ENCODE results near the gene SNRNP70.
"Not testable (repeated sequence)": the region's sequence is repeated elsewhere in the genome, so short reads cannot be mapped to it uniquely, and the experiment has no call there.

SNRNP70 gene, protein sequence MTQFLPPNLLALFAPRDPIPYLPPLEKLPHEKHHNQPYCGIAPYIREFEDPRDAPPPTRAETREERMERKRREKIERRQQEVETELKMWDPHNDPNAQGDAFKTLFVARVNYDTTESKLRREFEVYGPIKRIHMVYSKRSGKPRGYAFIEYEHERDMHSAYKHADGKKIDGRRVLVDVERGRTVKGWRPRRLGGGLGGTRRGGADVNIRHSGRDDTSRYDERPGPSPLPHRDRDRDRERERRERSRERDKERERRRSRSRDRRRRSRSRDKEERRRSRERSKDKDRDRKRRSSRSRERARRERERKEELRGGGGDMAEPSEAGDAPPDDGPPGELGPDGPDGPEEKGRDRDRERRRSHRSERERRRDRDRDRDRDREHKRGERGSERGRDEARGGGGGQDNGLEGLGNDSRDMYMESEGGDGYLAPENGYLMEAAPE

DNA sequence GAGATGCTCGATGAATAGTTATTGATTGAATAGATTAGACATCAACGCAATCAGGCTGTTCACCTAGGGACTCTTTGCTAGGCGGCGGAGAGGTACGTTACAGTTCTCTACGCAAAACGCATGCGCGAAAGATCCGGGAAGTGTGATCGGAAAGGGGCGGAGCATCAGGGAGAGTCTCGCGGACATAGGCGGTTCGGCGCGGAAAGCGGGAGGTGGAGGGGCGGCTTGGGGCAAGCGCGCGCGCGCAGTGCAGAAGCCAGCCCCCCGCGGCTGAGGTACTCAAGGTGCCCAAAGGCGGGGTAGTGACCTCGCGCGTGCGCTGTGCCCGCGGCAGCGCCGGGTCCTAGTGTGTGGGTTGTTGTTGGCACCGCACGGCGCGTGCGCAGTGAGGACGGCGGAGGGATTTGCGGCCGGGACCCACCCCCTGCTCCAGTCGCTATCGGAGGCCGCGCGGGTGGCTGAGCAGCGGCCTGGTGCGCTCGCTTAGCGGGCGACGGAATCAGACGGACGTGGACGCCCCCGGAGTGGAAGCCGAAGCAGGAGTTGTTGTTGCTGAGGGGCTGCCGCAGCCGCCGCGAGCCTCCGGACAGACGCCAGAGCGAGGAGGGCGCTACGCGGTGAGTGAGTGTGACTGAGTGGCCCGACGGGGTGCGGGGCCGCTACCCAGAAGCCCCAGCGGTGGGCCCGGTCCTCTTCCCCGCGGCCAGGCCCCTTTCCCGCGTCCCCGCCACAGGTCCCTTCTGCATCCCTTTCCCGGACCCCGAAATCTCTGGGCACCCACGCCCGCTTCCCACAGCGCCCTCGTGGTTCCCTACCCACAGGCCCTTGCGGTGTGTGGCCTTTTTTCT lies at the start of gene SNRNP70:
TSS of gene SNRNP70 (plus strand) at position 432 of the 848 bp plus-strand sequence. CDS start 964 bp downstream, outside the sequence.
- peak; percentile 99 for DNase-seq

DNA sequence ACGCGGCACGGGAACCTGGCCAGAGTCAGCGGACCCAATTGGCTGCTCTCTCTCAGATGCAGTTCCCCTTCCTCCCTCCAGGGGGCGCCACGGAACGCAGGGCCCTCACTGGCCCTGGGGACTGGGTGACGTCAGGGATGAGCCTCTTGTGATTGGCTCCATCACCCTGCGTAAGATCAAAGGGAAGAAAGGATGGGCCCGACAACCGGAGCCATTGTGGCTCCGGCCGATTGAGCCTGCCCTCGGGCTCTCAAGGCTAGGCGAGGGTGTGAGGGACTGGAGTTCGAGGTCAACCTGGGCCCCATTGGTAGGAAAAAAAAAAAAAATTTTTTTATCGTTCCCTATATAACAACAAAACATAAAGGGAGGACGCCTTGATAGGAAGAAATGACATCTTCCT lies 48.4 kb upstream of the SNRNP70 start, which contains the start of gene CGB1:
TSS of gene CGB1 (minus strand) at position 81 of the 400 bp plus-strand sequence. CDS start 184 bp downstream, outside the sequence.
- DNase-seq = not testable (repeated sequence)

DNA sequence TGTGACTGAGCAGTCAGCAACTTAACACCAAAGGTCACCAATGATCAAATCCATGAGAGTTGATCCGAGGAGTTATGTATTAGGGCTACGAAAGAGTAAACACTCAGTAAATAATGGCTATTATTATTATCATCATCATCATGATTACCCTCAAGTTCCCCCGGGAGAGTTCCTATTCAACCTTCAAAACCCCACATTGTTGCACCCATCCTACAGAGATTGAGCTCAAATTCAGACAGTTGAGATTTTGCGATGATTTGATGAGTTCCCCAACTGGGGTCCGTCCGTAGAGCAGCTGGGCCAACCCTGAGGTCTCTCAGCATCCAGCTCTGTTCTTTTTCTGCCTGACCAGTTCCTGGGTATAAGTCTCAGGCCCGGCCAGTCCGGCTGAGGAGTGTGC lies 47.1 kb upstream of the SNRNP70 start:
- not testable (repeated sequence) for DNase-seq

DNA sequence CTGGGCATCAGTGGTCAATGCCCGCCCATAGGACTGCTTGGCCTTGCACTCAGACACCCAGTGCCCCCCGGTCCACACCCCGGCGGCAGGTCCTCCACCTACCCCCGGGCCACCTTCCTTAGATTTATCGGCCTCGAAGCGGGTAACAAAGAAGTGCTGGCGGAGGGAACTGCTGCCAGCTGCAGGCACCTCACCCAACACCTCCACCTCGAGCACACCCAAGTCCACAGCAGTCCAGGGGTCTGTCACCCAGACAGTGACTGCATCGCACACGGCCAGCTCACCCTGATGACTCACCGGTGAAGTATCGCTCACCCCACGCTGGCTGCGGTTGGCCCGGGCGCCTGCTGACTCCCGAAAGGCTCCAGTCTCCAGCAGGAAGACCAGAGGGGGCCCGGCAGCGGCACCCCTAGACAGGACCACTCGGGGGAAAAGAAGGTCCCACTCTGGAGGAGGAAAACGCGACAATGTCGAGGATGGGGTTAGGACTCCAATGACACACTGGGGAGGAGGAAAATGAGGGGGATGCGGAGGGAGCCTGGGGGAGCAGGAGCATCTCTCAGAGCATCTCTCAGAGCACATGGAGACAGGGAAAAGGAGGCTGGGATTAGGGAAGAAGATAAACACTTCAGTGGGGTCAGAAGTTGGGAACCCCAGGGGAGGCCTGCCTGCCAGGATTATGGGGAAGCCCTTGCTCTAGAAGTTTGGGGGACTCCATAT lies 46.5 kb upstream of the SNRNP70 start:
- DNase-seq = not testable (repeated sequence)

DNA sequence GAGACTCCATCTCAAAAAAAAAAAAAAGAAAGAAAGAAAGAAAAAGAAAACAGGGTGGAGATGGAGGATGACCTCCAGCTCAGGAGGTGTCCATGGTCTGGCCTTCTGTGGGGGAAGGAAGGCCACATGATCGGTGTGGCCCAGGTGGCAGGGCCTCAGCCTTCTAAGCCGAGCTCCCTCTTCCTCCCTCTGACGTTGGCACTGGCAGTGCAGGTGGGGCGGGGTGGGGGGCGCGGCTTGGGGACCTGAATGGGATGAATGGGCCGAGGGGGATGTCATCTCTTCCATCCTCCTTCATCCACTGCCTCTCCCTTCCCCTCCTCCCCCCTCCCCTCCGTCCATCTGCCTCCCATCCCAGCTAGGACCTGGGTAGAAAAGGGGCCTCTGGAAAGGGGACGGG lies 45.5 kb upstream of the SNRNP70 start:
- not testable (repeated sequence) for DNase-seq

DNA sequence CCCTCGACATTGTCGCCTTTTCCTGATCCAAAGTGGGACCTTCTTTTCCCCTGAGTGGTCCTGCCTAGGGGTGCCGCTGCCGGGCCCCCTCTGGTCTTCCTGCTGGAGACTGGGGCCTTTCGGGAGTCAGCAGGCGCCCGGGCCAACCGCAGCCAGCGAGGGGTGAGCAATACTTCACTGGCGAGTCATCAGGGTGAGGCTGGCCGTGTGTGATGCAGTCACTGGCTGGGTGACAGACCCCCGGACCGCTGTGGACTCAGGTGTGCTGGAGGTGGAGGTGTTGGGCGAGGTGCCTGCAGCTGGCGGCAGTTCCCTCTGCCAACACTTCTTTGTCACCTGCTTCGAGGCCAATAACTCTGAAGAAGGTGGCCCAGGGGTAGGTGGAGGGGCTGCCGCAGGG lies 43.1 kb upstream of the SNRNP70 start:
- no peak for DNase-seq

DNA sequence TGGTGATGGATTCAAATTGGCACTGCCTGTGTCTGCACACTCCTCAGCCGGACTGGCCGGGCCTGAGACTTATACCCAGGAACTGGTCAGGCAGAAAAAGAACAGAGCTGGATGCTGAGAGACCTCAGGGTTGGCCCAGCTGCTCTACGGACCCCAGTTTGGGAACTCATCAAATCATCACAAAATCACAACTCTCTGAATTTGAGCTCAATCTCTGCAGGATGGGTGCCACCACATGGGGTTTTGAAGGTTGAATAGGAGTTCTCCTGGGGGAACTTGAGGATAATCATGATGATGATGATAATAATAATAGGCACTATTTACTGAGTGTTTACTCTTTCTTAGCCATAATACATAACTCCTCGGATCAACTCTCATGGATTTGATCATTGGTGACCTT lies 42.6 kb upstream of the SNRNP70 start:
- not testable (repeated sequence) for DNase-seq

DNA sequence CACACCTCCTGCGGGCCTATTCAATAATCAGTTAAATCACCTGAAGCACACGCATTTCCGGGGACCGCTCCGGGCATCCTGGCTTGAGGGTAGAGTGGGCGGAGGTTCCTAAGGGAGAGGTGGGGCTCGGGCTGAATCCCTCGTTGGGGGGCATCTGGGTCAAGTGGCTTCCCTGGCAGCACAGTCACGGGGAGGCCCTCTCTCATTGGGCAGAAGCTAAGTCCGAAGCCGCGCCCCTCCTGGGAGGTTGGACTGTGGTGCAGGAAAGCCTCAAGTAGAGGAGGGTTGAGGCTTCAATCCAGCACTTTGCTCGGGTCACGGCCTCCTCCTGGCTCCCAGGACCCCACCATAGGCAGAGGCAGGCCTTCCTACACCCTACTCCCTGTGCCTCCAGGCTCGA lies 41.7 kb upstream of the SNRNP70 start, which contains the start of gene CGB5:
TSS of gene CGB5 (plus strand) at position 301 of the 400 bp plus-strand sequence. CDS start 362 bp downstream, outside the sequence.
- not testable (repeated sequence) for DNase-seq

DNA sequence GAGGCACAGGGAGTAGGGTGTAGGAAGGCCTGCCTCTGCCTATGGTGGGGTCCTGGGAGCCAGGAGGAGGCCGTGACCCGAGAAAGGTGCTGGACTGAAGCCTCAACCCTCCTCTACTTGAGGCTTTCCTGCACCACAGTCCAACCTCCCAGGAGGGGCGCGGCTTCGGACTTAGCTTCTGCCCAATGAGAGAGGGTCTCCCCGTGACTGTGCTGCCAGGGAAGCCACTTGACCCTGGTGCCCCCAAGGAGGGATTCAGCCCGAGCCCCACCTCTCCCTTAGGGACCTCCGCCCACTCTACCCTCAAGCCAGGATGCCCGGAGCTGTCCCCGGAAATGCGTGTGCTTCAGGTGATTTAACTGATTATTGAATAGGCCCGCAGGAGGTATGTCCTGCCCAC lies 36.2 kb upstream of the SNRNP70 start, which contains the start of gene CGB8:
TSS of gene CGB8 (minus strand) at position 101 of the 400 bp plus-strand sequence. CDS start 372 bp downstream, outside the sequence.
- not testable (repeated sequence) for DNase-seq

DNA sequence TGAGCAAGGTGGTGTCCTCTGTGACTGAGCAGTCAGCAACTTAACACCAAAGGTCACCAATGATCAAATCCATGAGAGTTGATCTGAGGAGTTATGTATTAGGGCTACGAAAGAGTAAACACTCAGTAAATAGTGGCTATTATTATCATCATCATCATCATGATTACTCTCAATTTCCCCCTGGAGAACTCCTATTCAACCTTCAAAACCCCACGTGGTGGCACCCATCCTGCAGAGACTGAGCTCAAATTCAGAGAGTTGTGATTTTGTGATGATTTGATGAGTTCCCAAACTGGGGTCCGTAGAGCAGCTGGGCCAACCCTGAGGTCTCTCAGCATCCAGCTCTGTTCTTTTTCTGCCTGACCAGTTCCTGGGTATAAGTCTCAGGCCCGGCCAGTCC lies 35.4 kb upstream of the SNRNP70 start:
- DNase-seq = not testable (repeated sequence)

DNA sequence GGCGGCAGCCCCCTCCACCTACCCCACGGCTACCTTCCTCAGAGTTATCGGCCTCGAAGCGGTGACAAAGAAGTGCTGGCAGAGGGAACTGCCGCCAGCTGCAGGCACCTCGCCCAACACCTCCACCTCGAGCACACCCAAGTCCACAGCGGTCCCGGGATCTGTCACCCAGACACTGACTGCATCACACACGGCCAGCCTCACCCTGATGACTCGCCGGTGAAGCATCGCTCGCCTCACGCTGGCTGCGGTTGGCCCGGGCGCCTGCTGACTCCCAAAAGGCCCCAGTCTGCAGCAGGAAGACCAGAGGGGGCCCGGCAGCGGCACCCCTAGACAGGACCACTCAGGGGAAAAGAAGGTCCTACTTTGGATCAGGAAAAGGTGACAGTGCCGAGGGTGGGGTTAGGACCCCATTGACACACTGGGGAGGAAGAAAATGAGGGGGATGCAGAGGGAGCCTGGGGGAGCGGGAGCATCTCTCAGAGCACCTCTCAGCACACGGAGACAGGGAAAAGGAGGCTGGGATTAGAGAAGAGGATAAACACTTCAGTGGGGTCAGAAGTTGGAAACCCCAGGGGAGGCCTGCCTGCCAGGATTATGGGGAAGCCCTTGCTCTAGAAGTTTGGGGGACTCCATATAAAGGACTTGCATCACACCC lies 34.7 kb upstream of the SNRNP70 start:
- not testable (repeated sequence) for DNase-seq

DNA sequence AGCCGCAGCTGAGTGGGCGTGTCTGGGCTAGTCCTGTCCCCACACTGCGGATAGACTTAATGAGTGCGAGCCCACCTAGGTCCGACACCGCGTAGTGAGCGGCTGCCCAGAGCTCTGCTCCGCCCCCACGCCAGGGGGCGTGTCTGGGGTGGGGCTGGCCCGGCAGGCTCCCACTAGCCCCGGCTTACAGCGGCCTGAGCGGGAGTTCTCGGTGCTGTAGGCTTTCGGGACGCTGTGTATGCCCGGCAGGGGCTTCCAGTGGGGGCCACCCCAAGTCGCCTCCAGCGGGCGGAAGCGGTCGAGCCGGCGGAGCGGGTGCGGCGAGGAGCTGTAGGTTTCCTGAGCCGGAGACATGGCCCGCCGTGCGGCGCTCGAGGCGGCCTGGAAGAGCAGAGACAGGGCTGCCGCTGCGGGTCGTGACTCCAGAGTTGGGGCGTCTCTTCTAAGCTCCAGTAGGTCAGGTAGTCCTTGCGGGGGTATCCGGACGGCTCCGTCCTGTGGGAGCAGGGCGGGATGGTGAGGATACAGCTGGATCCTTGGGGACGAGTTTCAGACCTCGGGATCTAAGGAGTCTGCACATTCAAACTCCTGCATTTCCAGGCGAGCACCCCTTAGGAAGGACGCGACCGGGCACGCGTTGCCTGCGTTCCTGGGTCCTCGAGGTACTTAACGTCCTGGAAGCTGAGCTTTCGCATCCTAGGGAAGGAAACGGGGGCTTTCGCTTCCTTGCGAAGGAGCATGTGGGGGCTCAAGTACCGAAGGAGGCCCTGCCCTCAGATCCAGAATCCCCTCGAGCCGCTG lies 28.9 kb upstream of the SNRNP70 start:
- peak; percentile 51 for DNase-seq

DNA sequence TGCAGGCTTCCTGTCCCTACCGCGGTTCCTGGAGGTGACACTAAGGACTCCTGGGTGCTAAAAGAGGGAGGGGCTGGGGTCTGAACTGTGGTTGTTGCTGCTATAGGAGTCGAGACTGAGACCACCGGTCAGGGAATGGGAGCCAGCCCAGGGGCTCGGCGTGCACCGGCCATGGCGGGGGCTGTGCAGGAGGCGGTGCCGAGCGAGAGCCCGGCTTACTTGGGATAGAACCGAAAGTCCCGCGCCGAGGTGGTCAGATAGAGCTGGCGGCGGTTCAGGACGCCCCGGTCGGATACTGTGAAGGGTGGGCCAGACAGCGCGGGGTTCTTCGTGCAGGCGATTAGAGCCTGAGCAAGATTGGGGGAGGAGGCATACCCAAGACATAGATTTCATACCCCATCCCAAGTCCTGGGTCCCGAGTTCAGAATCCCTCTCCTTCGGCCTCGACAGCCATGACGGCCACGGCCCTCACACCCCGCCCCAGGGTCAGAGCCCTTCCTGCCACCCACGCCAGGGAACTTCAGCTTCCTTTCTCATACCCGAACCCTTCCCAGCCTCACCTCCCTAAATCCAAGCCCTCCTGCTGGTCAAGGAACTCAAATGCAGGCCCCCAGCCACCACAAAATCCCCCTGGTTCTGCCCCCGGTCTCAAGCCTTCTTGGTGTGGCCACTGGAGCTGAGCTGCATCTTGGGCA lies 28.2 kb upstream of the SNRNP70 start:
- DNase-seq = not testable (repeated sequence)

DNA sequence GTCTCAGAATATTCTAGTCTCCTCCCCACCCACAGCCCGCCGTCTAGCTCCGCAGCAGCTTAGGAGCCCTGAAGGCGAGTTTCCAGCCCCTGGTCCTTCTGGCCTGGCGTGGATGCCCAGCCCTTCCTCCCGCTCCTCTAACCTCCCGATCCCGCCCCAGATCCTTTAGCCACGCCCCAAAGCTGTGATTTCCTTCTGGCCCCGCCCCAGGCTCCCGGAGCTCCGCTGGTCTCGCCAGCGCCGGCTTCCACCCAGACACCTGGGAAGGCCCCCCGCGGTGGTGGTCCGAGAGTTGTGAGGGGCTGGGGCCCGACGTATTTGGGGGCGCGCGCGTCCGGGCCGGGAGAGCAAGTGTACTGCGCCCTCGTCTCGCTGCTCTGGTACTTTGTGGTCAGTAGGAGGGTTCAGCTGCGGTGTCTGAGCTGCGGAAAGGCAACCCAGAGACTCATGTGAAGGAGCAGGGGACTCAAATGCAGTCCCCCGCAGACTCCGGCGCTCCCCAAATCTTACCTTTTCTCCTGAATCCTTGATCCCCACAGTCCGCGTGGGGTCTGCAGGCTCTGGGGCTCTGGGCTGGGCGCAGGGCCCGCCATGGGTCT lies 27.5 kb upstream of the SNRNP70 start, which contains the start of gene CGB7:
TSS of gene CGB7 (minus strand) at position 114 of the 599 bp plus-strand sequence. CDS start 2,374 bp downstream, outside the sequence.
- DNase-seq = peak; percentile 63

DNA sequence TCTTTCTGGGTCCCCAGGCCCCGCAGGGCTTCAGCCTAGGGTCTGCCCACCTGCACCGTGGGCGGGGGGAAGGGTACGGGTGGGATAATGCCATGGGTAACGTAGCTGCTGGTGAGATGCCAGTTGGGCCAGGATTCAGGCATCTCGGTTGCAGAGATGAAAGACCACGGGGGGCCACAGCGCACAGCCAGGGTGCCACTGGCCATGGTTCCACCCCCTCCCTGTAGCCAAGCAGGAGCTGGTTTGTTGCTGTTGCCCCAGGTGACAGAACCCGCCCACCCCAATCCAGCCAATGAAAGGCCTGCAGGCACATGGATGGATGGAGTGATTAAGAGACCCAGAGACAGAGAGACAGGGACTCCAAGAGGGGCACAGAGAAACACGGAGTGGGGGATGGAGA lies 26.7 kb upstream of the SNRNP70 start:
- DNase-seq = no peak

DNA sequence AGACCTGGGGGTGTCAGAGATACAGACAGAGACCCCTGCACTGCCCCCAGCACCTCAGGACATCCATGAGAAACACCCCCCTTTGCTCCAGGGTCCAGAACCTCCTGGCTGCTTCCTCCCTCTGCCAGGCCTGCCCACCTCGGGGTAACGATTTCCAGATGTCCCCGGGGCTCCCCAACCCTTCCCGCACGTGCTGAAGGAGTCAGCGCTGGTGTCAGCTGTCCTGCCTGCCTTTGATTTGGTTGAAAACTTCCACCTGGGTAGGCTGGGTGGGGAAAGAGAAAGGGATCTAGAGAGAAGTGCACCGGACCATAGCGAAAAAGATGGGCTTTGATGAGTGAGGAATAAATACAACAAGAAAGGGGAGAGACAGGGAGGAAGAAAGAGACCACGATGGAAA lies 26.2 kb upstream of the SNRNP70 start:
- no peak for DNase-seq

DNA sequence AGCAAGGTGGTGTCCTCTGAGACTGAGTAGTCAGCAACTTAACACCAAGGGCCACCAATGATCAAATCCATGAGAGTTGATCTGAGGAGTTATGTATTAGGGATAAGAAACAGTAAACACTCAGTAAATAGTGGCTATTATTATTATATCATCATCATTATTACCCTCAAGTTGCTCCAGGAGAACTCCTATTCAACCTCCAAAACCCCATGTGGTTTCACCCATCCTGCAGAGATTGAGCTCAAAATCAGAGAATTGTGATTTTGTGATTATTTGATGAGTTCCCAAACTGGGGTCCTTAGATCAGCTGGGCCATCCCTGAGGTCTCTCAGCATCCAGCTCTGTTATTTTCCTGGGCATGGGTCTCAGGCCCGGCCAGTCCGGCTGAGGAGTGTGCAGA lies 24.3 kb upstream of the SNRNP70 start:
- no peak for DNase-seq

DNA sequence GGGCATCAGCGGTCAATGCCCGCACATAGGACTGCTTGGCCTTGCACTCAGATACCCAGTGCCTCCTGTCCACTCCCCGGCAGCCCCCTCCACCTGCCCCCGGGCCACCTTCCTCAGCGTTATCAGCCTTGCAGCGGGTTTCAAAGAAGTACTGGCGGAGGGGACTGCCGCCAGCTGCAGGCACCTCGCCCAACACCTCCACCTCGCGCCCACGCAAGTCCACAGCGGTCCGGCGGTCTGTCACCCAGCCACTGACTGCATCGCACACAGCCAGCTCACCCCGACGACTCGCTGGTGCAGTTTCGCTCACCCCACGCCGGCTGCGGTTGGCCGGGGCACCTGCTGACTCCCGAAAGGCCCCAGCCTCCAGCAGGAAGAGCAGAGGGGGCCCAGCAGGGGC lies 23.8 kb upstream of the SNRNP70 start:
- no peak for DNase-seq

DNA sequence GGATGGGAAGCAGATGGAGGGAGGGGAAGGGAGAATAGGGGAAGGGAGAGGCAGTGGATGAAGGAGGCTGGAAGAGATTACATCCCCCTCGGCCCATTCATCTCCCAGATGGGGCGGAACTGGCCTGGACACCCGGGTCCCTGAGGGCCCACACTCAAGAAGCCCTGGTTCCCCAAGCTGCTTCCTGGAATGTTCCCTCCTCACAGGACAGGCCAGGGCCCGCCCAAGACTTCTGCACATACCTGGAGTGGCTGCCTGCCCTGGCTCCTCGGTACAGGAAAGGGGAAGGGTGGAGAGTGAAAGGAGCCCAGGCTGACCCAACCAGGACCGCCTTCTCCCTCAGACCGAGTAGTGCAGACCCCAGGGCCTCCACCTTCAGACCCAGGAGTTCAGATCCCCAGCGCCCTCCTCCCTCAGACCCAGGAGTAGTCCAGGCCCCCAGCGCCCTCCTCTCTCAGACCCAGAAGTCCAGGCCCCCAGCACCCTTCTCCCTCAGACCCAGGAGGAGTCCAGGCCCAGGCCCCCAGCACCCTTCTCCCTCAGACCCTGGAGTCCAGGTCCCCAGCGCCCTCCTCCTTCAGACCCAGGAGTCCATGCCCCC lies 21.1 kb upstream of the SNRNP70 start:
- DNase-seq = no peak

Measured in femur (tissue), 1 donor.